GM15510 (cell line): Measurements from ENCODE around the gene KCNMA1.

Experiments used
- POLR2A ChIP-seq: IDR thresholded peaks from 3 replicates; pipeline ENCODE4 v1.6.1; 2011; ENCODE audit warnings: borderline replicate concordance; ENCODE audit not compliant: insufficient read length; ENCODE audit errors: extremely low read depth

Gene KCNMA1

DNA sequence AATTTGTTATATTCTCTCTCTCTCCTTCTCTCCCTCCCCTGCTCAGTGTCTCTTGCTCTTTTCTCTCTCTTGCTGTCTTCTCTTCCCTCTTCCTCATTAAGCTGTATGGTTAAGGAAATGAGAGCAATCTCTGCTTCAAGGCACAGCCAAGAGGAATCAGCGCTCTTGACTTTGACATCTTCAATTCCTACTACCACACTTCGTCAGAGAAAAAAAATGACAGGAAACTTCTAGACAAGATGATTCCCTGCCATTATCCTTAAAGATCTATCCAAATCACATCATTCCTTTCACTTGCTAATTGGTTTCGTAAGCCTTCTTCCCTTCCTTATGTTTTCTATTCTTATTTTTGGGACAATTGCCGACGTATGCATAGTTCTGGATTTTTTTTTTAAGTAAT is 425.0 kb downstream of the KCNMA1 start:
- no peak for TF ChIP-seq POLR2A

DNA sequence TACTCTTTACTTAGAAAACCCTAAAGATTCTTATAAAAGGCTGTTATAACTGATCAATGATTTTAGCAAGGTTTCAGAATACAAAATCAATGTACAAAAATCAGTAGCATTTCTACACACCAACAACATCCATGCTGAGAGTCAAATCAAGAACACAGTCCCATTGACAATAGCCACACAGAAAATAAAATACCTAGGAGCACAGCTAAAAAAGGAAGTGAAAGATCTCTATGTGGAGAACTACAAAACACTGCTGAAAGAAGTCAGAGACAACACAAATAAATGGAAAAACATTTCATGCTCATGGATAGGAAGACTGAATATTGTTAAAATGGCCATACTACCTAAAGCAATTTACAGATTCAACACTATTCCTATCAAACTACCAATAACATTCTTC is 427.0 kb downstream of the KCNMA1 start:
- no peak for TF ChIP-seq POLR2A

DNA sequence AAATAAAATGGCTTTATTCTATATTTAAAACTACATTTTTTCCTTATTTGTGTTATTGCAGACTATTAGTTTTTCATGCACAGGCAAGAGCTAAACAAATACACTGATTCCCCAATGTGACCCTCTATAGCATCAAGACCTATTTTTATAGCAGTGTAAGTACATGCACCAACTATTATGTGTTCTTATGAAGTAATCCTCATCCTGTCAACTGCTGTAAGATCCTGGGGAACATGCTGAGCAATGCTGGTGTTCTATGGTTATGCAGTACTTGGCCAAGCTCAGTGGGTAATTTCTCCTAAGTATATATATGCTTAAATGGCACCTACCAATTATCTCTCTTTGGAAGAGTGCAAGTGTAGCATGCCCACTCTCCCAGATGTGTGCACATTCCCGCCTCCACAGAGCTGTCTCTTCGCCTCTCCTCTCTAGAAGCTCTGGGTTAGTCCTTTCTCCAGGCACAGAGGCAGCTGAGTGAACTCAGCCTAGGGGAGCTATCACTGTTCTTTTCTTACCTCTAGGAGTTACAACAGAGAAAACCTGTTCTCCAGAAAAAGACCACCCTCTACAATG is 428.8 kb downstream of the KCNMA1 start:
- TF ChIP-seq POLR2A, result no peak

DNA sequence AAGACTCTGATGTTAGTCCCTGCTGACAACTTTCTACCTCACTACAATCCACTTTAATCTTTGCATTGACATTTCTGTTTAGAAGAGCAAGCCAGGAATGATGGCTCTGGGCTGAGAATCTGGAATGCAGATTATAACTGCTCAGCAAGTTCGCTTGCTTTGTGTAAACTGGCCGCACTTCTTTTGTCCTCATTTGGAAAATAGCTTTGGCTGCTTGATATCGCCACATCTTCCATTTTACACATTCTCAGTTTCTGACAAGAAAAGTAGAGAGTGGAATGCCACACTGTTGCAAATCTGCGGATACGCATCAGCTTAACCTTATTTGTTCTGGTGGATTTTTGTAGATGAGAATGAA is 429.8 kb downstream of the KCNMA1 start:
- TF ChIP-seq POLR2A, result no peak

DNA sequence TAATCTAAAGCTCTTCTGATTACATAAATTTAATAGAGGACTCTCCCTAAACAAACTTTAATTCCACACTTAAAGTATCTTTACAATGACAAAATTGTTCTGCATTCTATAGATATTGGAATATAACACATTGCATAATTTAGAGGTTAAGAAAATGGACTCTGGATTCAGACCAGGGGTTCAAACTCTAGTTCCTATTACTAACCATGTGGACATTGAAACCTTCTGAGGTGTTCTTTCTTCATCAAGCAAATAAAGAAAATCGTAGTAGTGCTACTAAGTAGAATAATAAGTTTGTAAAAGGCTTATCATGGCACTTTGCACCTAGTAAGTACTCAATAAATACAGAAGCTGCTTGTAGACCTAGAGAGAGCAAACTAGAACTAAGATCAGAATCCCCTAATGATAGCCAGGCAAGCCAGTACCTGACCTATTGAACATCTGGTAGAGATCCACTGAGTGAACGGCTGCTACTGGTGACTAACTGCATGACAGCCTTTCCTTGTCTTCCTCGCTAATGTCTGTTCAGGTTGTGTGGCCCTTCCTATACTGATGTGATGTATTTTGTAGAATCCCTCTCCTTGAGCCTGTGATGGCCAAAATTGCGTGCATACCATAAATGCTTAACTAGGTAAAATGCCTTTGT is 430.3 kb downstream of the KCNMA1 start:
- TF ChIP-seq POLR2A, result no peak

DNA sequence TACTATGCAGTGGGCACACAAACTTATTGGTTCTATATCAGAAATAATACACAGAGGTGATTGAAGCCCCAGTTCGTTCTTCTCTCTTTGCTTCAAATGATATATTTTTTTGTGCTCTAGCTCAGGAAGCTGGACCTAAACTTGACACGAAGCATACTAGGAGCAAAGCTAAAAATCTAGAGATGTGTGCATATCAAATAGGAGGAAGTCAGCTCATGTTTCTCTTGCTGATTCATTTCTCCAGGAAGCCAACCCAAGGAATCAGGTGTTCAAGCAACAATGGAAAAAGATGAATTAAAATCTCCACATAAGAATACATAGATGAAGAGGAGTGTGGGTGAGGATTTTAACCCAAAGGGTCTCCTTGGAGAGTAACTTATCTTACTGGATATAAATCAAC is 432.5 kb downstream of the KCNMA1 start:
- no peak for TF ChIP-seq POLR2A

DNA sequence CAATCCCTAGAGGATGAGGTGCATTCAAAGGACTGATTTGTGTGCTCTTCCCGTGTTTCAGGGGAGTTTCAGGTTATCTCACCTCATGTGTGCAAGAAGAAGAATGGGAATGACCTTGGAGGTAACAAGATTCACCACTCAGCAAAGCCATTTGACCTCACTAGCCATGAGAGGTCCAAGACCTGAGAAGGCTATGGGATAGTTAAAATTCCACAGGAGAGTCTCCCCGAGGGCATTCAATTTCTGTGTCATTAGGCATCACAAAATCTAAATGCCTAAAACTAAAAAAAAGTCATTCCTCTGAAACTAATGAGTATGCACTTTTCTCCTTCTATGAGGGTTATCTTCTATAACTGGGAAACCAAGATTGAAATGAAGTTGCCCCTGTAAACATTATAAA is 433.4 kb downstream of the KCNMA1 start:
- TF ChIP-seq POLR2A, result no peak

DNA sequence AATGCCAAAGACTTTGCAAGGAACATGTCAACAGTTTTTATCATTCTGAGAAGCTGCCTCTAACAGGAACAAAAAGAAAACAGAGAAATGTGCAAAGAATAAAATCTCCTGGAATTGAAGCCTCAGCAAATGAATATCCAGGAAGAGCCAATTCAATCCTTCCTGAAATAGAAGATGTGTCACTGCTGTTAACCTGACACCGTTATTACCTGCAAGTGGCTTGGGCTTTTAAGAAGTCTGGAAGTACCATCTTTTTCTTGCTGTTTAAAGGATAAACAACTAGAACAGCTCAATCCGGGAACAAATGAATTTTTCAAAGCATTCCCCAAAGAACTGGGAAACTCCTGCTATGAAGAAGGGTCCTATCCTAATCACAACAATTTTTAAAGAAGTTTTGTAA is 434.8 kb downstream of the KCNMA1 start:
- no peak for TF ChIP-seq POLR2A

DNA sequence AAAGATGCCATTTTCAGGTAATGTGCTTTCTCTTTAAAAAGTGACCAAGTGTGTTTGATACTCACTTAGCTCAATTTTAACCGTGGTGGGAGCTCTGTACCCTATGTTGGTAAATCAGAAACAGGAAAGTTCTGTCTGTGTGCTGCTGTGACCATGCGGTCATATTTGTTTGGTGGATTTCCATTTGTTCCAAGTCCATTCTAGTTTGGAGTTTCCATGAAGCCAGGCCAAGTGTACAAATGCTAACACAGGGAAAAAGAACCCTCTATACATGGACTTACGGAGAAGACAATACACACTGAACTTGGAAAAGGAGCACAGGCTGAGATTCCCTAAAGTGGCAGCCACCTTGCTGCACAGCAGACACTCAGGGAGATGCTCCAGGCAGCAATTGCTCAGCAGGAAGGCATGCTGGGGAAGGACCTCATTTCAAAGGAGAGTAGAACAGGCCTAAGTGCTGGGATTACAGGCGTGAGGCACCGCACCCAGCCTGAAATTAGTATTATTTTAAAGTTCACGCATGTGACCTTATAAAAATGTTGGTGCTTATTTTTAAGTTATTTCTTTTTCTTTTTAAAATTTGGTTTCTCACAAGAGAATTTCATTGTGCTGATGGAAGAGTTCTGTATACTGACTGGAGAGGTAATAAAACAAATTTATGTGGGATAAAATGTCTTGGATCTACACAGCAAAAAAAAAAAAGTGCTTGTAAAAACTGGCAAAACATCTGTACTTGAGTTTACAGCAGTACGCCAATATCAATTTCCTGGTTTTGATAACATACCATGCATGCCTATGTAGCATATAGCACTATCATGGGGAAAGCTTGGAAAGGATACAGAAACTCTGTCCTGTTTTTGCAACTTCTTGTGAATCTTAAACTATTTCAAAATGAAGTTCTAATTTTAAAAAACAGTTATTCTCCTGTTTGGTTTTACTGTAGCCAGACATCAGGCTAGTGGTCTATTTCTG is 436.2 kb downstream of the KCNMA1 start:
- TF ChIP-seq POLR2A, result no peak

DNA sequence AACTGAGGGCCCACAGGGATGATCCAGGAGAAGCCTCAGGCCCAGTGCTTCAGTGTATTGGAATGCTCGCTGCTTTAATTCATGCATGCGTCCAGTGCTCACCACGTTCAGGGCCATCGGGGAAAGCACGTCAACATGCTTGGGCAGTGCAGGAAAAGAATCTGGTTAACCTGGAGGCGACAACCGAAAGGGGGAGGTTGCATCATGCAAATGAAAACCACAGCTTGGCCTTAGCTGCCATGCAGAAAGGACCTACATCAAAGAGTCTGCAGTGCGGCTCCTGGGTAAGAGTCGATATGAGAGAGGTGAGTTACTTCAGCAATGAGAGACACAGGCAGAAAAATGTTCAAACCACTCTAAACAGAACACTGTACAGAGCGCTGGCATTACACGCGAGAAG is 440.1 kb downstream of the KCNMA1 start:
- no peak for TF ChIP-seq POLR2A

DNA sequence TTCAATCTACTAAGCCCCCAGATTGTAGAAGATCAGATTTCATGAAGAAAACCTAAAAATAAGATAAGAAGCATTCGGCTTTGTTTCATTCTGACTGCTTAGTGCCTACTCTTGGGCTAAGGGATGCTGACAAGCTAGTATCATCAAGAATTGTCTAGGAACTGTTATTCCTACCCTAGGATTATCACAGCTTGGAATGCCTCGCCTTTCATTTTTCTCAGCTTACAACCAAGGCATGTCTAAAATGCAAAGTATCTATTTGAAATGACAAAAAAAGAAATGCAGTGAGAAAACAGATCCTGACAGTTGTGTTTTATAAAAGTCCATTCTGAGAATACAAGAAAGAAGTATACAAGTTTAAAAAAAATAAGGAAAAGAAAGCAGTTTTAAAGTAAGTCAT is 441.0 kb downstream of the KCNMA1 start:
- no peak for TF ChIP-seq POLR2A

DNA sequence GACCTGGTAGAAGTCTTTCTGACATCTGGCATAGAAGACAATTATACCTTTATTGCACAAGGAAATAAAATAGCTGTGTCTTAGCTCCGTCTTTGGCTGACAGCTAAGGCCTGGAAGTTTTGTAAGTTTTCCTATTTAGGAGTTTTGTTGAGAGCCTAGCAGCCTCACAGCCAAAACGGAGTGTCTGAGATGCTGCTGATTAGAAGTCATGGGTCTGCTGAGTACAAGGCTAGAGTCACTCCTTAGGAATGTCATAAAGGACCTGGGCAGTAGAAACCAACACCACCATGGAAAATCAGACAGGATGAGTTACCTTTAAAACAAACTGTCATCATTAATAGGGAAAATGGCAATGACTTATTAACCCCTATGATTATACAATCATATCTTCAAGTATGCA is 442.5 kb downstream of the KCNMA1 start:
- TF ChIP-seq POLR2A, result no peak

DNA sequence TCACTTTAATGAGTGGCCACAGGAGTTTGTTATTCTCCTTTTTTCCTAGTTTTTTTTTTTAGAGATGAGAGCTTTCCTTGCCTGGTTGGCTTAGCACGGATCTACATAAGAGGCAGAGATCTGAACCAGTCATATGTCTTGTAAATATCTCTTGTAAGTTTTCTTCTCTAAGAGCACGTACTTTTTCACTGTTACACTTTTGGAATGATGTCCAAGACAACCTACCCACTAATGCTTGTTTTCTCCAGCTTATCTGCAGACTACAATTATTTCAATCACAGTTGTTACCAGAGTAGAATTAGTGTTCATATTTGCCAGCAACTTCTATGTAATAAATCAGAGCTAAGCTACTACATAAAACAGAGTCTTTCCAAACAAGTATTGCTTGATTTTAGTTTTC is 444.6 kb downstream of the KCNMA1 start:
- TF ChIP-seq POLR2A, result no peak

DNA sequence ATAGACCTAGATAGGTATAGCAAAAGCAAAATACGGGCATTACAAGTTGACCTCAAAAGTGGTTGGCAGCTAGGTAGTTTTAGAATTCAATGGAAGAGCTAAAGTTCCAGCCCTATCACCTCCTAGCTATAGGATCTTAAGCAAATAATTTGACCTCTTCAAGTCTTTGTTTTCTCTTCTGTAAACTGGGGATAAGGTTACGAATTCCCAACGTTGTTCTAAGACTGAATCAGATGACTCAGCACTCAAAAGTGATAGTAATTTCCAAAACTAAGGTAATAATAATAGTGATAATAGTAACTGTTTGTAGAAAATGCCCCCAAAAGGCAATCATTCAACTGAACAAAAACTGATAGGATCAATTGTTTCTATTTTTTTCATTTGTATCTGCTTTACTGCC is 445.2 kb downstream of the KCNMA1 start:
- TF ChIP-seq POLR2A, result no peak

DNA sequence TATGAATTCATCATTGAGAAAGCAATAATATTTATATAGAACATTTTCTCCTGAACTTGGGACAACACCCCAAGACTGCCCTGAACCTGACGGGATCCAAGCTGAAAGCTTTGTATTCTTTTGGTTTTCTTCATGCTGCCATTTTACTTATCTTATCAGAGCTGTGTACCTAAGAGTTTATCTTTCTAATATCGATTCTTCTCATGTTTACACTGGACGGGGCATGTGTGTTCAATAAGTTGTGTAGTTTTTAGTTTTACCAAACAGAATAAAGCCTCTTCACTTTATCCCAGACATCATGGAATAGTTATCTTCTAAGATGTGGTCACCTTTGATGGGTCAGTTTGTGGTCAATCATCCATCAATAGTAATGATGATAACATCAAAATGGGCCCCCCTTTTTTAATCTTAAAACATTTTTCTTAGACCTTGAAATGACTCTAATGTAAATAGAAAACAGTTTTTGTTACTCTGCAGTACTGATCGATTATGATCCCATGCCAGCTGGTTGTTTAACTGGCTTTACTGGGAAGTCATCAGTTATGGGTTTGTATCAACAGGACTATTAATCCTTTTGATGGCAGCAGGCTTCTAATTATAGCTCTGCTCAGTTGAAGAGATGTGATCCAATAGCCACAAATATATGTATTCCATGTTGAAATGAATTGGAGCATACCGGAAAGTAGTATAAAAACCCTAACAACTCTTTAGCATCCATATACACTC is 446.1 kb downstream of the KCNMA1 start:
- no peak for TF ChIP-seq POLR2A
